ENCODE results near the gene CNTNAP3.
"Not testable (repeated sequence)": the region's sequence is repeated elsewhere in the genome, so short reads cannot be mapped to it uniquely, and the experiment has no call there.

CNTNAP3 gene

GRCh38 chr9:39038221-39038620 lies 249.7 kb downstream of the CNTNAP3 start:
- not testable (repeated sequence) for H3K4me1 ChIP-seq, H3K9ac ChIP-seq, H3K4me2 ChIP-seq, H3K27me3 ChIP-seq, H4K20me1 ChIP-seq, H3K36me3 ChIP-seq, H3K4me3 ChIP-seq, H3K27ac ChIP-seq, H3K9me3 ChIP-seq

GRCh38 chr9:39033849-39034248 lies 254.1 kb downstream of the CNTNAP3 start:
- H3K9me3 ChIP-seq, H3K4me1 ChIP-seq, H3K4me3 ChIP-seq, H4K20me1 ChIP-seq, H3K36me3 ChIP-seq, H3K27me3 ChIP-seq, H3K9ac ChIP-seq, H3K4me2 ChIP-seq, H3K27ac ChIP-seq: not testable (repeated sequence)

GRCh38 chr9:39030204-39031019 lies 257.6 kb downstream of the CNTNAP3 start:
- H3K9me3 ChIP-seq, H3K9ac ChIP-seq, H3K27ac ChIP-seq, H3K36me3 ChIP-seq, H3K4me2 ChIP-seq, H4K20me1 ChIP-seq, H3K4me3 ChIP-seq, H3K27me3 ChIP-seq, H3K4me1 ChIP-seq: not testable (repeated sequence)

- H3K9ac ChIP-seq, H3K27ac ChIP-seq, H3K36me3 ChIP-seq, H3K9me3 ChIP-seq, H3K4me1 ChIP-seq, H3K27me3 ChIP-seq, H4K20me1 ChIP-seq, H3K4me2 ChIP-seq, H3K4me3 ChIP-seq: not testable (repeated sequence)
Measured at GRCh38 chr9:39028855-39029254, 259.1 kb downstream of the CNTNAP3 start.

- not testable (repeated sequence) for H3K27me3 ChIP-seq, H3K4me1 ChIP-seq, H3K9ac ChIP-seq, H4K20me1 ChIP-seq, H3K4me2 ChIP-seq, H3K36me3 ChIP-seq, H3K27ac ChIP-seq, H3K4me3 ChIP-seq, H3K9me3 ChIP-seq
Measured at GRCh38 chr9:39028168-39028567, 259.8 kb downstream of the CNTNAP3 start.

GRCh38 chr9:39025911-39026588 lies 261.9 kb downstream of the CNTNAP3 start:
- H3K27ac ChIP-seq, H3K9me3 ChIP-seq, H3K4me1 ChIP-seq, H3K4me2 ChIP-seq, H3K9ac ChIP-seq, H3K4me3 ChIP-seq, H3K36me3 ChIP-seq, H4K20me1 ChIP-seq, H3K27me3 ChIP-seq: not testable (repeated sequence)
